ENCODE results near the gene CYP2C18. TPM values are rescaled to one million over a fixed set of nuclear protein-coding genes. Genes with fewer than 3 reads are reported as not detected.
"Not testable (repeated sequence)": the region's sequence is repeated elsewhere in the genome, so short reads cannot be mapped to it uniquely, and the experiment has no call there.

CYP2C18 gene
- total RNA-seq, 1 donor from 2014 or later, result 1.1 TPM

GRCh38 chr10:94757916-94758315 lies 74.4 kb downstream of the CYP2C18 start:
- no peaks in the 10 kb centered on the region for H3K36me3 ChIP-seq
- H3K4me1 ChIP-seq, result no peaks in the 10 kb centered on the region
- no peak overlapping the region for H3K4me3 ChIP-seq
- intact Hi-C loops (cut with DNase I), result no loop called here
- H3K27ac ChIP-seq, result no peak overlapping the region
- DNase-seq (no peak), ATAC-seq (no peak)
- no peaks in the 10 kb centered on the region for H3K27me3 ChIP-seq
- no peaks in the 10 kb centered on the region for H3K9me3 ChIP-seq
- TF ChIP-seq CTCF (IDR thresholded peaks at IDR 0.05), result no peak

GRCh38 chr10:94760586-94761178 lies 77.2 kb downstream of the CYP2C18 start:
- TF ChIP-seq CTCF (IDR thresholded peaks at IDR 0.05), result no peak
- intact Hi-C loops (cut with DNase I), result no loop called here
- H3K27me3 ChIP-seq, result no peaks in the 10 kb centered on the region
- H3K9me3 ChIP-seq, result no peaks in the 10 kb centered on the region
- H3K27ac ChIP-seq, result no peak overlapping the region
- no peaks in the 10 kb centered on the region for H3K4me1 ChIP-seq
- no peaks in the 10 kb centered on the region for H3K36me3 ChIP-seq
- ATAC-seq, result no peak
- H3K4me3 ChIP-seq, result no peak overlapping the region
- no peak for DNase-seq

- intact Hi-C loops (cut with DNase I), result no loop called here
- no peak within 1 kb of the TSS for H3K4me3 ChIP-seq
- H3K36me3 ChIP-seq, result no peaks in the 10 kb centered on the region
- H3K9me3 ChIP-seq, result no peaks in the 10 kb centered on the region
- H3K27me3 ChIP-seq, result no peaks in the 10 kb centered on the region
- H3K4me1 ChIP-seq, result no peaks in the 10 kb centered on the region
- no peak for TF ChIP-seq CTCF (IDR thresholded peaks at IDR 0.05)
- no peak for ATAC-seq
- DNase-seq, result no peak
- H3K27ac ChIP-seq, result no peak within 1 kb of the TSS
Observed at GRCh38 chr10:94762393-94762792, 78.9 kb downstream of the CYP2C18 start, which contains the start of gene CYP2C19. CYP2C19 (plus strand) TSS chr10:94762681; CDS start chr10:94762706, 25 bp downstream.

- H3K9me3 ChIP-seq; DNase-seq; H3K4me1 ChIP-seq; H3K27me3 ChIP-seq; intact Hi-C loops (cut with DNase I); H3K4me3 ChIP-seq; ATAC-seq; H3K36me3 ChIP-seq; H3K27ac ChIP-seq: not testable (repeated sequence)
Observed at GRCh38 chr10:94775425-94775824, 91.9 kb downstream of the CYP2C18 start.

- ATAC-seq, result no peak
- Histone ChIP-seq H3K27ac (no peak overlapping the region), H3K4me1 (no peaks in the 10 kb centered on the region), H3K27me3 (no peaks in the 10 kb centered on the region), H3K36me3 (no peaks in the 10 kb centered on the region), H3K4me3 (no peak overlapping the region), H3K9me3 (no peaks in the 10 kb centered on the region)
- no peak for TF ChIP-seq CTCF (IDR thresholded peaks at IDR 0.05)
- intact Hi-C loops (cut with DNase I), result no loop called here
- DNase-seq, result no peak
Observed at GRCh38 chr10:94777886-94778458, 94.4 kb downstream of the CYP2C18 start.

GRCh38 chr10:94780844-94781243 lies 97.3 kb downstream of the CYP2C18 start:
- H3K9me3 ChIP-seq, result no peaks in the 10 kb centered on the region
- no peaks in the 10 kb centered on the region for H3K36me3 ChIP-seq
- H3K27ac ChIP-seq, result no peak overlapping the region
- no peaks in the 10 kb centered on the region for H3K4me1 ChIP-seq
- intact Hi-C loops (cut with DNase I), result no loop called here
- TF ChIP-seq CTCF (IDR thresholded peaks at IDR 0.05), result no peak
- ATAC-seq (no peak), DNase-seq (no peak)
- H3K4me3 ChIP-seq, result no peak overlapping the region
- no peaks in the 10 kb centered on the region for H3K27me3 ChIP-seq
